Pericardium fibroblast (primary cell): ENCODE results near the gene ZNF471. TPM values are rescaled to one million over a fixed set of nuclear protein-coding genes. Genes with fewer than 3 reads are reported as not detected.

Experiments used
- total RNA-seq: library from RNA; depleted of rRNA; stranded (reverse); fragments of >200 nt; gene quantifications from 2 replicates; pipeline ENCODE4 v1.2.3, GENCODE V29; 2015

Gene ZNF471
- total RNA-seq: 1.5 and 4.6 TPM in 2 replicates

GRCh38 chr19:56507446-56508289 is at the start of gene ZNF471:
ZNF471 (plus strand) TSS chr19:56507855; CDS start chr19:56511572, 3,717 bp downstream.

DNA sequence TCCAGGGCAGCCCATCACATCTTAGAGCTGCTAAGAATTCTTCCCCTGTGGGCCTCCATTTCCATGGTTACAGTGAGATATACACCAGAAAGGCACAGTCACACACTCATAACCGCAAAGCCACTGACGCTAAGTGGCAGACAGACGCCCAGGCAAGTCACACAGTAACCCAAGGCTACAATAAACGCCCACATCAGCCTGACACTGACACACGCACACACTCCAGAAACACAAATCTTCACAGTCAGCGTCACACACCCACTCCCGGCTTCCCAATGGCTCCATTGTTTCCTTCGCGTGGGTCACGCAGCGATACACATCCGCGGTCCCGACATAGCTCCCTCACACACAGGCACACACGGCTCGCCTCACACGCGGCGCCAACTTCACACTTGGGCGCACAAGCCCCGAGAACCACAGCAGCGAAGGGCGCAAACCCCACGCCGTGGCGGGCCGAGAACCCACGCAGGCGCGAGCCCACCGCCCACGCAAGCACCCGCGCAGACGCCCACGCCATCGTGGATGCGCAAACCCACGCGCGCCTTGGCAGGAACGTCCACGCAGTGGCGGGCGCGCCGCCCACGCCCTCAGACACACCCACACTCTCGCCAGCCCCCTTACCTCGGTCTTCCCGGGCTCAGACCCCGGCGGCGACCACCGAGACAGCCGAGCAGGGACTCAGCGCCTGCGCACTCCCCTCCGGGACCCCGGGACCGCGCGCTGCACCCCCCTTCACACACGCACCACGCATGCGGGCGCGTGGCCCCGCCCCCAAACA is 30.8 kb upstream of the ZNF471 start, which contains the start of gene ZNF667:
Gene ZNF667, minus strand, starts transcription at position 695 of the 778 bp plus-strand sequence. CDS start 14,975 bp downstream, outside the sequence.

DNA sequence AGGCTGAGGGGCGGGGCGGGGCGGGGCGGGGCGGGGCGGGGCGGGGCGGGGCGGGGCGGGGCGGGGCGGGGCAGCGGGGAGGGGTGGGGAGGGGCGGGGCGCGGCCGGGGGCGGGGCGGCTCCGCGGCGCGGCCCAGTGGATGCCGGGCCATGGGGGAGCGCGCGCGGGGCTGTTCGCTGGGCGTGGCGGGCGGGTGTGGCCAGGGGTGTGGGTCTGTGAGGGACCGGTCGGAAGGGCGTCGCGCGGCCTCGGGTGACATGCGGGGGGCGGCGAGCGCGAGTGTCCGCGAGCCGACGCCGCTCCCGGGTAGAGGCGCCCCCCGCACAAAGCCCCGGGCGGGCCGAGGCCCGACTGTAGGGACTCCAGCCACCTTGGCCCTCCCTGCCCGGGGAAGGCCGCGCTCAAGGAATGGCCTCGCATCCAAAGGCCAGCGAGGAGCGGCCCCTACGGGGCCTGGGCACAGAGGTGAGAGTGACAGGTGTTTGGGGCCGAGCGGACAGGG is 31.2 kb downstream of the ZNF471 start, which contains the start of gene ZFP28:
Gene ZFP28, plus strand, starts transcription at position 188 of the 503 bp plus-strand sequence. Its CDS starts 71 bp downstream, at position 259.

GRCh38 chr19:56567274-56568120 is 59.8 kb downstream of the ZNF471 start, which contains the start of gene ZNF470:
ZNF470 (plus strand) TSS chr19:56567468; CDS start chr19:56570312, 2,844 bp downstream.

Other genes with a start within 250 kb of the ZNF471 start
- not detected in 2 replicates for gene EDDM13, start 235.1 kb upstream of the ZNF471 start, total RNA-seq
- 1.6 and 4.4 TPM in 2 replicates for gene ZSCAN5A, start 193.0 kb upstream of the ZNF471 start, total RNA-seq
- 3.6 and 4.3 TPM in 2 replicates for gene ZNF582, start 114.3 kb upstream of the ZNF471 start, total RNA-seq
- 3.1 and 3.4 TPM in 2 replicates for gene ZNF583, start 103.5 kb upstream of the ZNF471 start, total RNA-seq
- gene ZNF667, start 30.5 kb upstream of the ZNF471 start, total RNA-seq: 3.3 and 6.1 TPM in 2 replicates
- gene ZFP28, start 31.1 kb downstream of the ZNF471 start, total RNA-seq: 7.0 and 11.1 TPM in 2 replicates
- gene ZNF470, start 59.6 kb downstream of the ZNF471 start, total RNA-seq: 2.1 and 3.4 TPM in 2 replicates
- 5.4 and 9.6 TPM in 2 replicates for gene ZNF71, start 87.4 kb downstream of the ZNF471 start, total RNA-seq
- gene SMIM17, start 135.3 kb downstream of the ZNF471 start, total RNA-seq: 0.09 TPM in 1 of 2 replicates, not detected in the other
- gene ZNF835, start 163.9 kb downstream of the ZNF471 start, total RNA-seq: 0.93 and 2.6 TPM in 2 replicates